Activated CD4-positive, CD25-positive, alpha-beta regulatory T cell (primary cell): ENCODE results near the gene SAXO2.
"Not testable (repeated sequence)": the region's sequence is repeated elsewhere in the genome, so short reads cannot be mapped to it uniquely, and the experiment has no call there.

Experiments
- DNase-seq, 4 experiments: peaks; one replicate each; lab custom pipeline; 2025; lab: John Stamatoyannopoulos, UW

The SAXO2 gene

GRCh38 chr15:82333603-82334553, 71.3 kb downstream of the SAXO2 start:
- DNase-seq = not testable (repeated sequence)
